ENCODE results near the gene RAD51D.

DNA sequence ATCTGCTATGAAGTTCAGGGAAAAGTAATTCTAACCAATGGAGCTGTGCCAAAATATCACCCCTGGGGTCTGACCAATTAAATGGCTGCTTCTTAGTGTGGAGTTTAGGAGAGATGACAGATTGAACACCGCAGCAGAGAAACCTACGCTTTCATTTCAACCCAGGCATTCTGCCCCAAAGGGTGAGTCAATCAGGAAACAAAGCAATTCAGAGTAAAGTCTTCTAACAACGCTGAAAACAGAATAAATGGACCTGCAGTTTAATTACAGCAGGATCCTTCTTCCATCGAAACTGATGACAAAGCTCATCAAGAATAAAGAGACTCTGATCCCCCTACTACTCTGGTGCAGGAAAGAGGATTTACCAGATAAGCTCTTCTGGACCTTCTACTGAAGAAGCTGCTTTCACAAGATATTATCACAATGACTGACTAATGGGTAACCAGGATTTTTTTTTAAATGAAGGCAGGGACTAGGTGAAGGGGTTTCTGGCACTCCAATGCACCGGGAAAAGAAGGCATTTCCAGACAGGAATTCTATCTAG, 72.8 kb downstream of the RAD51D start:
- TF ChIP-seq POLR2A (IDR thresholded peaks at IDR 0.05; ENCODE audit: low read depth, low read length) = peak; percentile 85
- peak; percentile 89 for TF ChIP-seq POLR2AphosphoS5 (IDR thresholded peaks at IDR 0.05; ENCODE audit: low read depth, low read length)
- TF ChIP-seq SPI1 (IDR thresholded peaks at IDR 0.05; ENCODE audit: low read depth, low read length) = no peak
